ENCODE data around the gene HSDL1.

GRCh38 chr16:84087466-84088151 is 57.4 kb downstream of the HSDL1 start:
- TF ChIP-seq POLR2AphosphoS5 (IDR thresholded peaks at IDR 0.05) (no peak), POLR2A (IDR thresholded peaks at IDR 0.05) (no peak), EP300 (IDR thresholded peaks at IDR 0.05) (no peak)
- TF ChIP-seq, protein P1, sequence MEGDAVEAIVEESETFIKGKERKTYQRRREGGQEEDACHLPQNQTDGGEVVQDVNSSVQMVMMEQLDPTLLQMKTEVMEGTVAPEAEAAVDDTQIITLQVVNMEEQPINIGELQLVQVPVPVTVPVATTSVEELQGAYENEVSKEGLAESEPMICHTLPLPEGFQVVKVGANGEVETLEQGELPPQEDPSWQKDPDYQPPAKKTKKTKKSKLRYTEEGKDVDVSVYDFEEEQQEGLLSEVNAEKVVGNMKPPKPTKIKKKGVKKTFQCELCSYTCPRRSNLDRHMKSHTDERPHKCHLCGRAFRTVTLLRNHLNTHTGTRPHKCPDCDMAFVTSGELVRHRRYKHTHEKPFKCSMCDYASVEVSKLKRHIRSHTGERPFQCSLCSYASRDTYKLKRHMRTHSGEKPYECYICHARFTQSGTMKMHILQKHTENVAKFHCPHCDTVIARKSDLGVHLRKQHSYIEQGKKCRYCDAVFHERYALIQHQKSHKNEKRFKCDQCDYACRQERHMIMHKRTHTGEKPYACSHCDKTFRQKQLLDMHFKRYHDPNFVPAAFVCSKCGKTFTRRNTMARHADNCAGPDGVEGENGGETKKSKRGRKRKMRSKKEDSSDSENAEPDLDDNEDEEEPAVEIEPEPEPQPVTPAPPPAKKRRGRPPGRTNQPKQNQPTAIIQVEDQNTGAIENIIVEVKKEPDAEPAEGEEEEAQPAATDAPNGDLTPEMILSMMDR (IDR thresholded peaks at IDR 0.05) = no peak
